ENCODE data around the gene PCBP3. TPM values are rescaled to one million over a fixed set of nuclear protein-coding genes. Genes with fewer than 3 reads are reported as not detected.

PCBP3 gene
- total and polyA plus RNA-seq, 4 donors, result 0.36 to 1.6 (median 0.42) TPM

DNA sequence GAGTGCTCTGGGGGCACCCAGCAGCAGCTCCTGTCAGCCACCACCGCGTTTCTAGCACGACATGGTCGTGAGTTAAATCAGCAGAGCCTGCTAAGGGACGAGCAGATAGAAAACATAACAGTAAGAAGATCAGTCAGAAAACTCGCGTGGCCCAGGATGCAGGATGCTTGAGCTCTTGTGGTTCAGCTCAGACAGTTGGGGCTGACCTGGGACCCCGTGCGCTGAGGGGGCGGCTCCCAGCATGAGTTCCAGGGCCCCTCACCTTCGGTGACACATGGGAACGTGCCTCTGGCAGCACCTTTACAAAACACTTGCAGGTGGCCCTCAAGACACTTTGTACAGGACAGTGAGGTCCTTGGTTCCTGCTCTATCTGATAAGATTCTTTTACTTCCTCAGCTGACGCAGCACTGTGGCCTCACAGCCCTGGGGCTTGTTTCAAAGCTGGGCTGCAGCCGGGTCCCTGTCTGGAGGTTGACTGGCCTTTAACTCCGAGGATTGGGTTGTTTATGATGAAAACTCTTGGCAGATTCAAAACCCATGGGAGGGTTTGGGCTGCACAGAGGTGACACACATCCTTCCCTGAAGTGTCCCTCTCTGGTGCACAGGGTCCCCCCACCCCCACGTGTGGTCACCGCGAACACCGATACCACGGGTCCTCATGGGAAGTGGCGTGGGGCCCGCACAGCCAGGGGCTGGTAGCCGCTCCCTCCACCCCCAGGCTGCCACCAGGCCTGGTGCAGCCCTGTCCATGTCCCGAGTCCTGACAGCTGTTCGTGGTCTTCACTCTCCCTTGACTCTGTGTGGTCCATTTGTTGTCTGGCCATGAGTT, 272.7 kb downstream of the PCBP3 start:
- no peaks in the 10 kb centered on the region for H3K4me1 ChIP-seq (ENCODE audit: control insufficient read depth in 4 of 4, insufficient read depth in 4 of 4, low read length in 3 of 4)
- DNase-seq (ENCODE audit: low spot score), result no peak
- no peak overlapping the region for H3K4me3 ChIP-seq (ENCODE audit: low read depth in 1 of 3, low read length in 3 of 3)
- 80% methylated on average over 25 of the region's 25 CpGs for WGBS
- H3K27ac ChIP-seq (ENCODE audit: low read depth in 1 of 2, low read length in 2 of 2), result no peak overlapping the region
- no peaks in the 10 kb centered on the region for H3K9me3 ChIP-seq (ENCODE audit: control insufficient read depth in 4 of 4, low read length in 3 of 4)
- H3K36me3 ChIP-seq (ENCODE audit: control insufficient read depth in 4 of 4, insufficient read depth in 3 of 4, low read depth in 1 of 4, low read length in 3 of 4), result no peaks in the 10 kb centered on the region
- H3K27me3 ChIP-seq (ENCODE audit: control insufficient read depth in 4 of 4, insufficient read depth in 4 of 4, low read length in 3 of 4), result no peaks in the 10 kb centered on the region
- TF ChIP-seq, protein P1, sequence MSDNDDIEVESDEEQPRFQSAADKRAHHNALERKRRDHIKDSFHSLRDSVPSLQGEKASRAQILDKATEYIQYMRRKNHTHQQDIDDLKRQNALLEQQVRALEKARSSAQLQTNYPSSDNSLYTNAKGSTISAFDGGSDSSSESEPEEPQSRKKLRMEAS (IDR thresholded peaks at IDR 0.05), result no peak
- TF ChIP-seq HNF4A (conservative IDR thresholded peaks at IDR 0.05) (no peak), FOXA2 (IDR thresholded peaks at IDR 0.05) (no peak), FOXA1 (IDR thresholded peaks at IDR 0.05) (no peak), RXRA (IDR thresholded peaks at IDR 0.05) (no peak), ATF3 (IDR thresholded peaks at IDR 0.05) (no peak)
- TF ChIP-seq, protein P2, sequence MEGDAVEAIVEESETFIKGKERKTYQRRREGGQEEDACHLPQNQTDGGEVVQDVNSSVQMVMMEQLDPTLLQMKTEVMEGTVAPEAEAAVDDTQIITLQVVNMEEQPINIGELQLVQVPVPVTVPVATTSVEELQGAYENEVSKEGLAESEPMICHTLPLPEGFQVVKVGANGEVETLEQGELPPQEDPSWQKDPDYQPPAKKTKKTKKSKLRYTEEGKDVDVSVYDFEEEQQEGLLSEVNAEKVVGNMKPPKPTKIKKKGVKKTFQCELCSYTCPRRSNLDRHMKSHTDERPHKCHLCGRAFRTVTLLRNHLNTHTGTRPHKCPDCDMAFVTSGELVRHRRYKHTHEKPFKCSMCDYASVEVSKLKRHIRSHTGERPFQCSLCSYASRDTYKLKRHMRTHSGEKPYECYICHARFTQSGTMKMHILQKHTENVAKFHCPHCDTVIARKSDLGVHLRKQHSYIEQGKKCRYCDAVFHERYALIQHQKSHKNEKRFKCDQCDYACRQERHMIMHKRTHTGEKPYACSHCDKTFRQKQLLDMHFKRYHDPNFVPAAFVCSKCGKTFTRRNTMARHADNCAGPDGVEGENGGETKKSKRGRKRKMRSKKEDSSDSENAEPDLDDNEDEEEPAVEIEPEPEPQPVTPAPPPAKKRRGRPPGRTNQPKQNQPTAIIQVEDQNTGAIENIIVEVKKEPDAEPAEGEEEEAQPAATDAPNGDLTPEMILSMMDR (IDR thresholded peaks at IDR 0.05; ENCODE audit: low read depth, low read length, missing input control), result no peak
- H3K9ac ChIP-seq (ENCODE audit: low read depth in 1 of 2, low read length in 2 of 2), result no peak overlapping the region

GRCh38 chr21:45917241-45917640, 273.7 kb downstream of the PCBP3 start:
- Histone ChIP-seq H3K27me3 (ENCODE audit: control insufficient read depth in 4 of 4, insufficient read depth in 4 of 4, low read length in 3 of 4) (no peaks in the 10 kb centered on the region), H3K4me1 (ENCODE audit: control insufficient read depth in 4 of 4, insufficient read depth in 4 of 4, low read length in 3 of 4) (no peaks in the 10 kb centered on the region), H3K9ac (ENCODE audit: low read depth in 1 of 2, low read length in 2 of 2) (no peak overlapping the region), H3K27ac (ENCODE audit: low read depth in 1 of 2, low read length in 2 of 2) (no peak overlapping the region), H3K4me3 (ENCODE audit: low read depth in 1 of 3, low read length in 3 of 3) (no peak overlapping the region), H3K36me3 (ENCODE audit: control insufficient read depth in 4 of 4, insufficient read depth in 3 of 4, low read depth in 1 of 4, low read length in 3 of 4) (no peaks in the 10 kb centered on the region), H3K9me3 (ENCODE audit: control insufficient read depth in 4 of 4, low read length in 3 of 4) (no peaks in the 10 kb centered on the region)
- WGBS, result 80% methylated on average over 13 of the region's 13 CpGs
- TF ChIP-seq NR2F2 (IDR thresholded peaks at IDR 0.05) (no peak), HNF4G (IDR thresholded peaks at IDR 0.05) (no peak), YY1 (IDR thresholded peaks at IDR 0.05) (no peak), RXRA (IDR thresholded peaks at IDR 0.05) (no peak), FOXA1 (IDR thresholded peaks at IDR 0.05) (no peak)
- no peak for DNase-seq (ENCODE audit: low spot score)

DNA sequence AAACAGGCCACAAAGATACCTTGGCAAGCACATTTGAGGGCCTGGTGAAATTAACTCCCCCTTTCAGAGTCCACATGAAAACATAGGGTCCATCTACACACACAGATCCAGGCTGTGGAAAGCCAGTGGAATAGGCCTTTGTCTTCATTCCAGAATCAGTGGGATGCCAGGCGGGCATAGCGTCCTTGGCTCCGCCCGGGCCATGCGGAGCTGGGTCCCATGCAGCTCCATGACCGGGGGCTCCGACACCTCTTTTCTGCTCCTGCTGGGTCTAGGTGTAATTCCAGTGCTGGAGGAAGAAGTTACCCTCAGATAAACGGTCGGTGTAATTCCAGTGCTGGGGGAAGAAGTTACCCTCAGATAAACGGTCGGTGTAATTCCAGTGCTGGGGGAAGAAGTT, 274.5 kb downstream of the PCBP3 start:
- Histone ChIP-seq H3K4me1 (ENCODE audit: control insufficient read depth in 4 of 4, insufficient read depth in 4 of 4, low read length in 3 of 4) (no peaks in the 10 kb centered on the region), H3K27me3 (ENCODE audit: control insufficient read depth in 4 of 4, insufficient read depth in 4 of 4, low read length in 3 of 4) (no peaks in the 10 kb centered on the region), H3K4me3 (ENCODE audit: low read depth in 1 of 3, low read length in 3 of 3) (no peak overlapping the region), H3K36me3 (ENCODE audit: control insufficient read depth in 4 of 4, insufficient read depth in 3 of 4, low read depth in 1 of 4, low read length in 3 of 4) (no peaks in the 10 kb centered on the region), H3K27ac (ENCODE audit: low read depth in 1 of 2, low read length in 2 of 2) (no peak overlapping the region), H3K9me3 (ENCODE audit: control insufficient read depth in 4 of 4, low read length in 3 of 4) (no peaks in the 10 kb centered on the region), H3K9ac (ENCODE audit: low read depth in 1 of 2, low read length in 2 of 2) (no peak overlapping the region)
- WGBS, result 96% methylated on average over 11 of the region's 11 CpGs
- TF ChIP-seq, protein P1 (IDR thresholded peaks at IDR 0.05), result no peak
- TF ChIP-seq JUND (IDR thresholded peaks at IDR 0.05) (no peak), TAF1 (conservative IDR thresholded peaks at IDR 0.05) (no peak), EGR1 (IDR thresholded peaks at IDR 0.05; ENCODE audit: low read depth in 2 of 2) (no peak), FOXA2 (IDR thresholded peaks at IDR 0.05) (no peak), SP1 (IDR thresholded peaks at IDR 0.05) (no peak), ZBTB33 (IDR thresholded peaks at IDR 0.05) (no peak)
- DNase-seq (ENCODE audit: low spot score), result no peak
